ENCODE measurements around the gene FOXL1. TPM values are rescaled to one million over a fixed set of nuclear protein-coding genes. Genes with fewer than 3 reads are reported as not detected.

The FOXL1 gene
- total RNA-seq, 1 donor from 2014 or later: 6.4 TPM

GRCh38 chr16:86580791-86581170, 2.4 kb downstream of the FOXL1 start:
- H3K4me3 Mint-ChIP-seq (ENCODE audit: unreplicated experiment): peak overlapping the region; percentile 28
- H3K4me1 Mint-ChIP-seq (ENCODE audit: unreplicated experiment): peaks cover 61% of the 10 kb centered on the region
- no peak for DNase-seq (ENCODE audit: extremely low spot score, unreplicated experiment)
- peak overlapping the region; percentile 82 for H3K27ac Mint-ChIP-seq (ENCODE audit: unreplicated experiment)
- H3K27me3 Mint-ChIP-seq (ENCODE audit: unreplicated experiment): no peaks in the 10 kb centered on the region
- H3K36me3 Mint-ChIP-seq (ENCODE audit: unreplicated experiment): peaks cover 15% of the 10 kb centered on the region
- TF ChIP-seq CTCF (IDR thresholded peaks at IDR 0.05): no peak
- H3K9me3 Mint-ChIP-seq (ENCODE audit: unreplicated experiment): no peaks in the 10 kb centered on the region

GRCh38 chr16:86581458-86581857, 3.1 kb downstream of the FOXL1 start:
- Mint-ChIP-seq H3K36me3 (ENCODE audit: unreplicated experiment) (peaks cover 15% of the 10 kb centered on the region), H3K4me1 (ENCODE audit: unreplicated experiment) (peaks cover 54% of the 10 kb centered on the region), H3K27ac (ENCODE audit: unreplicated experiment) (peak overlapping the region; percentile 82), H3K27me3 (ENCODE audit: unreplicated experiment) (no peaks in the 10 kb centered on the region), H3K9me3 (ENCODE audit: unreplicated experiment) (no peaks in the 10 kb centered on the region), H3K4me3 (ENCODE audit: unreplicated experiment) (no peak overlapping the region)
- no peak for DNase-seq (ENCODE audit: extremely low spot score, unreplicated experiment)
- TF ChIP-seq CTCF (IDR thresholded peaks at IDR 0.05): no peak

GRCh38 chr16:86584071-86584685, 5.8 kb downstream of the FOXL1 start:
- Mint-ChIP-seq H3K9me3 (ENCODE audit: unreplicated experiment) (no peaks in the 10 kb centered on the region), H3K27ac (ENCODE audit: unreplicated experiment) (no peak overlapping the region), H3K4me1 (ENCODE audit: unreplicated experiment) (peaks cover 33% of the 10 kb centered on the region), H3K27me3 (ENCODE audit: unreplicated experiment) (no peaks in the 10 kb centered on the region), H3K36me3 (ENCODE audit: unreplicated experiment) (peaks cover 18% of the 10 kb centered on the region), H3K4me3 (ENCODE audit: unreplicated experiment) (no peak overlapping the region)
- DNase-seq (ENCODE audit: extremely low spot score, unreplicated experiment): no peak
- no peak for TF ChIP-seq CTCF (IDR thresholded peaks at IDR 0.05)

GRCh38 chr16:86584726-86585721, 6.7 kb downstream of the FOXL1 start:
- Mint-ChIP-seq H3K27ac (ENCODE audit: unreplicated experiment) (no peak overlapping the region), H3K27me3 (ENCODE audit: unreplicated experiment) (no peaks in the 10 kb centered on the region), H3K9me3 (ENCODE audit: unreplicated experiment) (no peaks in the 10 kb centered on the region), H3K36me3 (ENCODE audit: unreplicated experiment) (peaks cover 13% of the 10 kb centered on the region), H3K4me3 (ENCODE audit: unreplicated experiment) (peak overlapping the region; percentile 58), H3K4me1 (ENCODE audit: unreplicated experiment) (peaks cover 31% of the 10 kb centered on the region)
- no peak for TF ChIP-seq CTCF (IDR thresholded peaks at IDR 0.05)
- no peak for DNase-seq (ENCODE audit: extremely low spot score, unreplicated experiment)

Data from osteocyte (in vitro differentiated cells).